NCI-H748 treated with DMSO at 0.1 percent for 48 hours (cell line): ENCODE results near the gene RBP7.
"Not testable (repeated sequence)": the region's sequence is repeated elsewhere in the genome, so short reads cannot be mapped to it uniquely, and the experiment has no call there.

ENCODE experiments used
- DNase-seq: peaks from one replicate; lab custom pipeline; 2025; lab: John Stamatoyannopoulos, UW

RBP7 gene

DNA sequence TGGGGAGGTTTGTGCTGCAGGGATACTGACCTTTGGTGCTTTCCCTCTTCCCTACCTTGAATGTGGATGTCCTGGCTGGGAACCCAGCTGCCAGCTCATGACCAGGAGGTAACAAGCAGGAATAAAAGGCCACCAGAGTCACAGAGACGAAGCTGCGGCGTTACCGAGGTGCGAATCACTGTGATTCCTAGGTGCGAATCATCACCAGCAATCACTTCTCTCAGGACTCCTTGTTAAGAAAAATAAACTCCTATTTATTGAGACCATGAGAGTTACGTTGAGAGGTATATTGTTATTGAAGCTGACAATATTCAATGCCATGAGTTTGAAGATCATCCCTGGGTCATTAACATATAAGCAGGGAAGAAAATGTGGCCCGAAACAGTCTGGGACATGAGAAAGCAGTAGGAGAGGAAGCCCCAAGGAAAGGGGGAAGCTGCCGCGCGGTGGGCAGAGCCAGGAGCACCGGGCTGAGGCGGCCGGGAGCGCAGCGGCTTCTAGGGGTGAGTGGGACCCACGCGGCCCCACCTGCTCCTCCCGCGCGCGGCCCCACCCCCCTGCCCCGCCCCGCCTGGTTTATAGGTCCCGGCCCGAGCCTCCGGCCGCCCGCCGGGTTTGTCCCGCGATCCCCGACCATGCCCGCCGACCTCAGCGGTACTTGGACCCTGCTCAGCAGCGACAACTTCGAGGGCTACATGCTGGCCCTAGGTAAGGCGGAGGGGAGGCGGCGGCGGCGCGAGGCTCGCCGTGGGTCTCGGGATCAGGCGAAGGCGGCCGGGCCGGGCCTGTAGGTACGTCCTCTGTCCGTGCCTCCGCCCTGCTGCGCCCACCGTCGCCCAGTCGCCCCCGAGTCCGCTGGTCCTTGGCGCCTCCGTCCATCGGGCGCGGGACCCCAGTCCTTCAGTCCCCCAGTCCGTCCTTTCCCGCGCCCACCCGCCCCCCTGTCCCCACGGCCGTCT, at the start of gene RBP7:
TSS of gene RBP7 (plus strand) at position 605 of the 959 bp plus-strand sequence. CDS start at position 636, 31 bp downstream.
- DNase-seq: no peak

DNA sequence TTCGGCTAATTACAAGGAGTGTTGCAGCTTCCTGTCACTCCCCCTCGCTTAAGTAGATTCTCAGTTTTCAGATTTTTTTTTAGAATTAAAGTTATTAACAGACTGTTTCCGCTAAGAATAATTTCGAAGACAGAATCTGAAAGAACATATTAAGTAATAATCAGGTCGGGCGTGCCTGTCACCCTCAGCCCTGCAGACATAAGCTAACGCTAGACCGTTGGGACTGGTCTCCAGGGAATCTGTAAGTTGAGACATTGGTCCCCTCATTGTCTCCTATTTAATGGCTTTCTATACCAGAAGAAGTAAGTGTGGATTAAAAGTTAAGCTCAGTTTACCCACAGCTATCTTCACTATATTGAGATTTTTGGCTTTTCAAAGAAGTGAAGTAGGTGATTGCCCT, 39.3 kb upstream of the RBP7 start:
- DNase-seq: no peak

DNA sequence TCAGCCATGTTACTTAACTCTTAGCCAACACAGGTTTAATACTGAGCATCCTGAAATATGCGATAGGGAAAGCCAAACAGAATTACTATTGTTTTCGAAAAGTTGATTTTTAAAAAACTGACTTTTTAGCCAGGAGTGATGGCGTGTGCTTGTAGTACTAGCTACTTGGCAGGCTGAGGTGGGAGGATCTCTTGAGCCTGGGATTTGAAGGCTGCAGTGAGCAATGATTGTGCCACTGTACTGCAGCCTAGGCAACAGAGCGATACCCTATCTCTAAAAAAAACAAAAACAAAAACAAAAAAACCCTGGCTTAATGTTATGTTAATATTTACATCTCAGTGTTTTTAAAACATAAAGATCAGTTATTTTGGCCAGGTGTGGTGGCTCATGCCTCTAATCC, 37.0 kb upstream of the RBP7 start:
- DNase-seq: no peak

DNA sequence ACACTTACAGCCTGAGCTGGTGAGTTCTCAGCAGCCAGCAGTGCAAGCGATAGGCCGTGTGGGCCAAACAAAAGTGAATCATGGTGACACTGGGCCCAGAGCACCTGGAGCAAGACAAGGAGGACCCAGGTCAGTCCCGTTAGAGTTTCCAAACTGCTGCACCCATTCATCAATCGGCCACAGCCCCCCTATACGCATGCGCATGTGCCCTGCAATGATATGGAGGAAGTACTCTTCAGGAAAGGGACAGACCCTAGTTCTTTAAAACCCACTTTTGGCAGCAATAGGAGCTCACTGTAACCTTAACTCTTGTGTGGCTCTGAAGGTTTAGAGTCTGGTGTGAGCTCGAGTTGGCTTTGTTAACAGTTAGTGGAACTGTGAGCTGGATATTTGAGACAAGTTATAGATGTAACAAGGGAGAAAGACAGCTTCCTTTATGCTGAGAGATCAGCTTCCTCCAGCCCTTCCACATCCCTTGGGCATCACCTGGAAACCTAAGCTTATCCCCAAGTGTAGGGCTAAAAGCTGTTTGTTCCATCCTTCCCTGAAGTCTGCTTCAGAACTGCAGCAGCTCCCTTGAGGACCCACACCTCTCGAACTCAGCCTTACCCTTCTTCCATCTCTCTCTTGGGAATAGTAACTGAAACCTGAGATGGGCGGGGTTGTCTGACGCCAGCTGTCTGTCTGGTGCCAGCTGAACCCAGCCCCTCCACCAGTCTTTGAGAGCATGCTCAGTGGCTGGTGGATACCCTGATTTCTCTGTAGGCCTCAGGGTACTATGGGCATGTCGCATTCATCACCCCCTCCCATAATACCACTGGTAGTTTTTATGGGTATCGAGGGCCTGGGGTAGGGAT, 36.1 kb upstream of the RBP7 start:
- peak; percentile 22 for DNase-seq

DNA sequence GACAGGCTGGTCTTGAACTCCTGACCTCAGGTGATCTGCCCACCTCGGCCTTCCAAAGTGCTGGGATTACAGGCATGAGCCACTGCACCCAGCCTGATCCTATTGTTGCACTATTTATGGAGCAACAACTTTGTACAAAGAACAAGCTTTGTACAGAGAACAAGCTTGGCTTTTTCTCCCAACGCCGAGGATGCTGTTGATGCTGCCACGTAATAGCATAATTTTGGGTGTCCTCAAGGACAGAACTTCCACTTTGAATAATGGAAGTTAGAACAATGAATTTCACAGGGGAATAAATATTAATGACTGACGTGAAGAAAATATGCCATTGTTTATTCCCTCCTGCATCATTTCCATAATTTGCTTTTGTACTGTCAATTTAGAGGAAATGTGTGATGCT, 12.8 kb upstream of the RBP7 start:
- no peak for DNase-seq

DNA sequence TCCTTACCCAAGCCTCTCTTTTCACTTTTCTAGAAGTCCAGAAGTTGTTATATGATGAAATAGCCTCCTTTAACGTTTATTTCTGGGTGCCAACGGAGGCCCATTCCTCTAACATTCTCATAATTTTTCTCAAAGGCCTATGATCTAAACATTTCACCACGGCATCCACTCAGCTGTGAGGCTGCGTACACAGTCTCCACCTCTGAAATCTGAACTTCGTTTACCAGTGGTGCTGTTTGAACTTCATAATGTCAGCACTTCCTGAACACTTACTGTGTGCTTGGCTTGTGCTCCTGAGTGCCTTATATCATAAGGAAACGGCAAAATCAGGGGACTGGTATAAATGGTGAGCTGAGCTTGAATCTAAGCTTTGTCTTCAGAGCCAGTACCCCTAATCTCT, 12.0 kb upstream of the RBP7 start:
- DNase-seq: no peak

DNA sequence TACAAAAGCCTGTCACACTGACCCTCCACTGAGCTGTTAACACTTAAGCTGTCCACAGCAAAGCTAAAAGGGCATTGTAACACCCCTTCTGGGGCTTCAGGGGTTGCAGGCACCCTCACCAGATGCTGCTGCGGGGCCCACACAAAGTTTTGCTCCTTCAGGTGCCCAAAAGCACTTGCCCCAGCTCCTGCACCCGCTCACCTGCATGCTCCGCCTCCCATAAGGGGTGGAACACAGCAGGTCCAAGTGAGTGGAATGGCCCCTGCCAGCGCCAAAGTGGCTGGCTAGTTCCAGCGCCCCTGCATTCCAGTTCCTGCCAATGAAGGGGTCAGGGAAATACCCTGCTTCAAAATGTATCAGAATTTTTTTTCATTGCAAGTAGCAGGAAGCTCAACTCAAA, 7.3 kb upstream of the RBP7 start:
- no peak for DNase-seq

DNA sequence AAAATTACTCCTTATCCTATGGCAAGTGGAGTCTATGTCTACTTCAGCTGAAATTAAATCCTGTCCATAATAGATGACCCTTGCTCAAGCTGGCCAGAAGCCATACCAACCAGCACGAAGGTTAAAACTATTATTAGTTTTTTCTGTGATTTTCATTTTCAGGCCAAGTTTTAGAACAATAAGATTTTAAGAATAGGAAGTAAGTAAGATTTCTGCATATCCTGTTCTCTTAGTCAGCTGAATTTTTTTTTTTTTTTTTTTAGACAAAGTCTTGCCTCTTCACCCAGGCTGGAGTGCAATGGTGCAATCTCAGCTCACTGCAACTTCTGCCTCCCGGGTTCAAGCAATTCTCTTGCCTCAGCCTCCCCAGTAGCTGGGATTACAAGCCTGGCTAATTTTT, 6.1 kb upstream of the RBP7 start:
- DNase-seq: no peak

DNA sequence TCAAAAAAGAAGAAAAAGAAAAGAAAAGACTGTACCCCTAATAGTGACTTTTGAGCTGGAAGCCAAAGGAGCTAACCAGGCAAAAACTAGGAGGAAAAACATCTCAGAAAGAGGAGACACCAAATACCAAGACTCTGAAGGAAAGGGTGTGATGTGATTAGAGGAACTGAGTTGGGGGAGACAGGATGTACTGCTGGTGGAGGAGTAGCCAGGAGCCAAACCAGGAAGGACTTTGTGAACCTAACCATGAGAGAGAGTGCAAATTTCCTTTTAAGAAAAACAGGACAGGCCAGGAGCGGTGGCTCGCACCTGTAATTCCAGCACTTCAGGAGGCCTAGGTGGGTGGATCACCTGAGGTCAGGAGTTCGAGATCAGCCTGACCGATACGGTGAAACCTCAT, 4.1 kb upstream of the RBP7 start:
- no peak for DNase-seq

DNA sequence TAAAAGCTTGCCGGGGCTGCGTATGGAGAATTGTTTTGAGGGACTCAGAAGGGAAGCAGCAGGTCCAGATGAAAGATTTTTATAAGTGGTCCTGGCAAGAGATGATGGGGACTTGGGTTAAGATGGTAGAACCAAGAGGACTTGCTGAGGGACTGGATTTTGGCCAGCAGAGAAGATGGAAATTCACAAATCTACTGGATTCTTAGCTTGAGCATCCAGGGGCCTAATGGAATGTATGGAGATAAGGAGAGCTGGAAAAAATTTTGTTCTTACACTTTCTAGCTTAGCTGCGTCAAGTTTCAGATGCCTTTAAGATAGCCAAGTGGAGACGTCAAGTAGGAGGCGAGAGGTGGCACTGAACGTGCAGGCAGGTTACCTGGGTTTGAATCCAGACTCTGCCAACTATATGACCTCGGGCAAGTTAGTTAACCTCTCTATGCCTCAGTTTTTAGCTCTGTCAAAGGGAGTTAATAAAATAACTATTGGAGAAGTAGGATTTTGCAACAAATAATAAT, 3.4 kb upstream of the RBP7 start:
- no peak for DNase-seq

DNA sequence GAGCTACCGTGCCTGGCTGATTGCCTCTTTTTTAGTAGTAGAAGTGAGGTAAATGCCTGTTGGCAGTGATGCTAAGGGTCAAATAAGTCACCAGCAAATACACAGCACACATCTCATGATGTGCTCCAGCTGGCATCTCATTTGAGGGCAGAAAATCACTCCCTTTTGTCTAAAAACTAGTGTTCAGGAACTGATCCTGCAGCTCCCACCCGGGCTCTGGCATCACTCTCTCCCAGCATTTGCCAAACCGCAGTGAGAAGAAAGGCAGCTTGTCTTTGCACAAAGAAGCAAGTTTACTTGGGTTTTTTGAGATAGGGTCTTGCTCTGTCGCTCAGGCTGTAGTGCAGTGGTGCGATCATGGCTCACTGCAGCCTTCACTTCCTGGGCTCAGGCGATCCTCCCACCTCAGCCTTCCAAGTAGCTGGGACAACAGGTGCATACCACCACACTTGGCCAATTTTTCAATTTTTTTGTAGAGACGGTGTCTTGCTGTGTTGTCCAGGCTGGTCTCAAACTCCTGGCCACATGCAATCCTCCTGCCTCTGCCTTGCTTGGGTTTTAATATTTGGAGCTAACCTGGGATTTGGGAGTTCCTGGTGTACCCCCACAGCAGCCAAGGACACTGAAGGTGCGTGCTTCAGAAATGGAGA, 4.1 kb downstream of the RBP7 start:
- no peak for DNase-seq

DNA sequence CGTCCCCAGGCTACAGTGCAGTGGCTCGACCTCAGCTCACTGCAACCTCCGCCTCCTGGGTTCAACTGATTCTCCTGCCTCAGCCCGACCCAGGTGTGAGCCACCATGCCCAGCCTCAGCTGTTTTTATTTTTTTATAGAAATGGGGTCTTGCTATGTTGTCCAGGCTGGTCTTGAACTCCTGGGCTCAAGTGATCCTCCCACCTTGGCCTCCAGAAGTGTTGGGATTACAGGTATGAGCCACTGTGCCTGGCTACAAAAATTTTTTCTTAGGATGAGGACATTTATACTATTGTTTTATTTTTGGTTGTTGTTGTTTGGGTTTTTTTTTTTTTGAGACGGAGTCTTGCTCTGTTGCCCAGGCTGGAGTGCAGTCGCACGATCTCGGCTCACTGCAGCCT, 8.2 kb downstream of the RBP7 start:
- DNase-seq: not testable (repeated sequence)

DNA sequence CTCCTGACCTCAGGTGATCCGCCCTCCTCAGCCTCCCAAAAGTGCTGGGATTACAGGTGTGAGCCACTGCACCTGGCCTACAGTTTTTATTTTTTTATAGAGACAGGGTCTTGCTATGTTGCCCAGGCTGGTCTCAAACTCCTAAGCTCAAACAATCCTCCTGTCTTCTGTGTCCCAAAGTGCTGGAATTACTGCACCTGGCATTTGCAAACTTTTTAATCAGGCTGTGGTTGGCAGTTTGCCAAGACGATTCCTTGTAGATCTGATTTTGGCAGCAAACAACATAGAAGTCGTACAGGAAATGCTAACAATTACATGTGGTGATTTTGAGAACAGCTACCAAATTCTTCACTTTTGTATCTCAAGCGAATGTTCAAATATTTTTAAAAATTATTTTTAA, 10.1 kb downstream of the RBP7 start:
- DNase-seq: no peak

DNA sequence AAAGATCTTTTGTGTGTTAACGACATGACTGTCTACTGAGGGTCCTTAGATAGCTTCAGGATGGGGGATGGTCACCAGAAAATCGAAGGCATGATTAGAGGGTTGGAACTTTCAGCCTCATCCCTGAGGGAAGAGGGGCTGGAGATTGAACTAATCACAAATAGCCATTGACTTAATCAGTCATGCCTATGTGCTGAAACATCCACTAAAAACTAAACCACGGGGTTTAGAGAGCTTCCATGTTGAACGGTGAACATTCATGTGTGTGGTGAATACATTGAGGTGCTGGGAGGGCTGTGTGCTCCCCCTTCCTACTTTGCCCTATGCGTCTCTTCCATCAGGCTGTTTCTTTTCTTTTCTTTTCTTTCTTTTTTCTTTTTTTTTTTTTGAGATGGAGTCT, 17.0 kb downstream of the RBP7 start:
- no peak for DNase-seq

DNA sequence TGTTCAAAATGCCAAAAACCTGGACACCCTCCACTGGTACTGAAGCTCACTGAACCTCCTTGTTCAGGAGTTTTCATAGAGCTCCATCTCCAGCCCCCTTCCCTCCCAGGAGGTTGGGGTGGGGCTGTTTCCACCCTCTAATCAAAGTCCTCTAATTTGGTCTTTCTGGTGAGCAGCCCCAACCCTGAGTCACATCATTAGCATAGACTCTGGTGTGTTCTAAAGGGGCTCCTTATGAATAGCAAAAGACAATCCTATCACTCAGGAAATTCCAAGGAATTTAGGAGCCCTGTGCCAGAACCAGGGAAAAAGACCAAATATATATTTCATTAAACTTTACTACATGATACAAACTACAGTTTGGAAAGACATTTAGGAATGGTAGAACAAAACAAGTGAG, 22.5 kb downstream of the RBP7 start:
- DNase-seq: no peak

DNA sequence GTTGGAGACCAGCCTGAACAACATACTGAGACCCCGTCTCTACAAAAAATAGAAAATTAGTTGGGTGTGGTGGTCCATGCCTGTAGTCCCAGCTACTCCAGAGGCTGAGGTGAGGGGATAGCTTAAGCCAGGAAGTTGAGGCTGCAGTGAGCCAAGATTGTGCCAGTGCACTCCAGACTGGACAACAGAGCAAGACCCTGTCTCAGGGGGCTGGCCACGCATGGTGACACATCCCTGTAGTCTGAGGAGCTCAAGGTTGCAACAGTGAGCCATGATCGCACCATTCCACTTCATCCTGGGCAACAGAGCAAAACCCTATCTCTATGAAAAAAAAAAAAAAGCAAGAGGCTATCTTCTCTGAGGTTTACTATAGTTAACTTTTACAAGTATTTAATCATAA, 23.1 kb downstream of the RBP7 start:
- no peak for DNase-seq

DNA sequence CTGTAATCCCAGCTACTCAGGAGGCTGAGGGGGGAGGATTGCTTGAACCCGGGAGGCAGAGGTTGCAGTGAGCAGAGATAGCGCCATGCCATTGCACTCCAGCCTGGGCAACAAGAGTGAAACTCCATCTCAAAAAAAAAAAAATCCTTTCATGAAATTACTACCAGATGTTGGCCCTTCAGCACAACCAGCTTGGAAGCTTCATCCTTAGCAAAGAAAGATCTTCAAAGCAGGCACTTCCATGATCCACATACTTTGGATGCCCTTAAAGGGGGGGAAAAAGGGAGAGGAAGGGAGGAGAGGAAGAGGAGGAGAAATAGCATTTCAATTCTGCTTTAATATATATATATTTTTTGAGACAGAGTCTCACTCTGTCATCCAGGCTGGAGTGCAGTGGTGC, 23.6 kb downstream of the RBP7 start:
- DNase-seq: not testable (repeated sequence)

DNA sequence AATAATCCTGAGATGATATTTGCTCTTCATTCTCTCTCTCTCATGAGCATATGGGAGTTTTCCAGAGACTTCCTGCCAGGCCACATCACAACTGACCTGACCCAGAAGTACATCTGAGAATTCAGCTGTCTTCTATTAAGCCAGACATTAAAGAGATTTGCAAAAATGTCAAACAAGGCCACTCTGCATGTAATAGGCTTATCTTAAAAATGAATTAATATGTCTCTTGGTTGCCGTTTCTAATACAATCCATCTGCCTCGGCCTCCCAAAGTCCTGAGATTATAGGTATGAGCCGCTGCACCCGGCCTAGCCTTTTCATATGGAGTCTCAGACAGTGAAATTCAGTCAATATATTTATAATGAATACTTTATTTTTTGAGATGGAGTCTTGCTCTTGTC, 25.0 kb downstream of the RBP7 start:
- DNase-seq: not testable (repeated sequence)

DNA sequence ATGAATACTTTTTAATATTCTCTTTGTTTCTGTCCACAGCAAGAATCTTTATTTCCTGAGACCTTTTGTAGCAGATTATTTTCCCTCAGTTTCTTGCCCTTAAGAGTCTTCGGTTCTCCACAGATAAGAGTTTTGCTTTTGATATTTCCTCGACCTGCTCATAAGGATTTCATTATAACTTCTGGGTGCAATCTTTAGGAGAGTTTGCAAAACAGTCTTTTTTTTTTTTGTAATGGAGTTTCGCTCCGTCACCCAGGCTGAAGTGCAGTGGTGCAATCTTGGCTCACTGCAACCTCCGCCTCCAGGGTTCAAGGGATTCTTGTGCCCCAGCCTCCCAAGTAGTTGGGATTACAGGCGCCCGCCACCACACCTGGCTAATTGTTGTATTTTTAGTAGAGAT, 25.6 kb downstream of the RBP7 start:
- DNase-seq: no peak

DNA sequence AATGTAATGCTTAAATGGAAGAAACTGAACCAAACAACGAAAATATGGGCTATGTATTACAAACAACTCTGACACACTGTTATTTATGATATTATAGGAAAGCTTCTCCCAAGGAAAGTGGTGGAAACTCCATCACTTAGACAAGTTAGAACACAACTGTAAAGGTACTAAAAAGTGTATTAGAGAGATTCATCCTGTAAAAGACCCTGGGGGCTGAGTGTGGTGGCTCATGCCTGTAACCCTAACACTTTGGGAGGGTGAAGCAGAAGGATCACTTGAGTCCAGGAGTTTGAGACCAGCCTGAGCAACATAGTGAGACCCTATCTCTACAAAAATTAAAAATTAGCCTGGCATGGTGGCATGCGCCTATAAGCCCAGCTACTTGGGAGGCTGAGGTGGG, 28.3 kb downstream of the RBP7 start:
- no peak for DNase-seq

DNA sequence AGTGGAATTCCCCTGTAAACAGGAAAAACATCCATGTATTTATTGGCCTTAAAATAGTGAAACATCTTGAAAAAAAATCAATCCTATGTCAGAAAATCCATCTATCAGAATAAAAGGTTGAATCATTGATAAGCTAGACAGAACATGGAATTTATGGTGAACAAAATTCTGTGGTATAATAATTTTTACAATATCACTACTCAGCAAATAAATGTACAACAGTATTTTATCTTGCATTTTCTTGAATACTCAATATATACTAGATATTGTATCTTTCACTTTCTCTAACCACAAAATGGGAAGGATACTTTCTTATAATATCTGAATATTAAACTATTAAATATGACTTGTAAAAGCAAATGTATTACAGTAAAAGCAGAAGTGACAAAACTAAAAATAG, 30.0 kb downstream of the RBP7 start:
- DNase-seq: no peak

DNA sequence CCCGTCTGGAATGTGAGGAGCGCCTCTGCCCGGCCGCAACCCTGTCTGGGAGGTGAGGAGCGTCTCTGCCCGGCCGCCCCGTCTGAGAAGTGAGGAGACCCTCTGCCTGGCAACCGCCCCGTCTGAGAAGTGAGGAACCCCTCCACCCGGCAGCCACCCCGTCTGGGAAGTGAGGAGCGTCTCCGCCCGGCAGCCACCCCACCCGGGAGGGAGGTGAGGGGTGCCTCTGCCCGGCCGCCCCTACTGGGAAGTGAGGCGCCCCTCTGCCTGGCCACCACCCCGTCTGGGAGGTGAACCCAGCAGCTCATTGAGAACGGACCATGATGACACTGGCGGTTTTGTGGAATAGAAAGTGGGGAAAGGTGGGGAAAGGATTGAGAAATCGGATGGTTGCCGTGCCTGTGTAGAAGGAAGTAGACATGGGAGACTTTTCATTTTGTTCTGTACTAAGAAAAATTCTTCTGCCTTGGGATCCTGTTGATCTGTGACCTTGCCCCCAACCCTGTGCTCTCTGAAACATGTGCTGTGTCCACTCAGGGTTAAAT, 32.0 kb downstream of the RBP7 start:
- not testable (repeated sequence) for DNase-seq
